GM18867 (cell line): Measurements from ENCODE around the gene PEA15.

Source experiments
- ATAC-seq: cut with Tn5 transposase; IDR thresholded peaks from one replicate; pipeline ENCODE4 v1.9.1; 2021; ENCODE audit warnings: mild to moderate bottlenecking, moderate library complexity; ENCODE audit not compliant: unreplicated experiment

The PEA15 gene

GRCh38 chr1:160178731-160179130, 26.5 kb upstream of the PEA15 start:
- no peak for ATAC-seq

- ATAC-seq, result no peak
Observed at GRCh38 chr1:160179336-160179735, 25.8 kb upstream of the PEA15 start.

GRCh38 chr1:160186246-160186645, 18.9 kb upstream of the PEA15 start:
- ATAC-seq, result no peak

GRCh38 chr1:160186729-160187128, 18.5 kb upstream of the PEA15 start:
- no peak for ATAC-seq

GRCh38 chr1:160187407-160187806, 17.8 kb upstream of the PEA15 start:
- ATAC-seq, result no peak

GRCh38 chr1:160188341-160188740, 16.8 kb upstream of the PEA15 start:
- ATAC-seq, result no peak

- ATAC-seq, result no peak
Observed at GRCh38 chr1:160189649-160190625, 15.2 kb upstream of the PEA15 start, which contains the start of gene CASQ1. CASQ1 (plus strand) TSS chr1:160190575; CDS start chr1:160190752, 177 bp downstream.

- ATAC-seq, result no peak
Observed at GRCh38 chr1:160191756-160192155, 13.4 kb upstream of the PEA15 start.

- ATAC-seq, result no peak
Observed at GRCh38 chr1:160192234-160192633, 12.9 kb upstream of the PEA15 start.

GRCh38 chr1:160193091-160193819, 11.9 kb upstream of the PEA15 start:
- ATAC-seq, result peak; percentile 67

GRCh38 chr1:160193832-160194736, 11.1 kb upstream of the PEA15 start:
- ATAC-seq, result no peak

GRCh38 chr1:160194737-160195059, 10.5 kb upstream of the PEA15 start:
- ATAC-seq, result no peak

- no peak for ATAC-seq
Observed at GRCh38 chr1:160196143-160196542, 9.0 kb upstream of the PEA15 start.

- no peak for ATAC-seq
Observed at GRCh38 chr1:160197231-160197630, 8.0 kb upstream of the PEA15 start.

GRCh38 chr1:160200786-160201185, 4.4 kb upstream of the PEA15 start:
- no peak for ATAC-seq

GRCh38 chr1:160204526-160205241, 500 bp upstream of the PEA15 start:
- peak; percentile 73 for ATAC-seq

- ATAC-seq, result peak; percentile 34
Observed at GRCh38 chr1:160206036-160206389, 829 bp downstream of the PEA15 start.

- ATAC-seq, result no peak
Observed at GRCh38 chr1:160206421-160207117, 1.4 kb downstream of the PEA15 start.

GRCh38 chr1:160207118-160207650, 2.0 kb downstream of the PEA15 start:
- no peak for ATAC-seq
